Thyroid gland (tissue), 4 donors: ENCODE data around the gene THRB. TPM values are rescaled to one million over a fixed set of nuclear protein-coding genes. Genes with fewer than 3 reads are reported as not detected.

Experiments
- DNase-seq, 2 donors: peaks; one replicate each; pipeline ENCODE4 v3.0.0-alpha.2; 2019
- H3K27ac ChIP-seq, 3 donors: fragments of 200-600 bp; sonication (generic); 1 replicate in 2 of 3; 2 replicates in 1 of 3; pipeline ENCODE4 v1.5.1; 2016 to 2019; ENCODE audit warnings: mild to moderate bottlenecking in 1 of 3, moderate library complexity in 1 of 3
- H3K27me3 ChIP-seq: fragments of 200-600 bp; sonication (generic); one replicate; pipeline ENCODE4 v1.5.1; 2019
- H3K36me3 ChIP-seq, 2 donors: fragments of 200-600 bp; sonication (generic); one replicate each; pipeline ENCODE4 v1.5.1; 2016 to 2019
- H3K4me1 ChIP-seq, 2 donors: fragments of 200-600 bp; sonication (generic); one replicate each; pipeline ENCODE4 v1.5.1; 2017 to 2019
- H3K4me3 ChIP-seq, 3 donors: fragments of 200-600 bp; sonication (generic); replicated peaks in 1 of 3; 1 replicate in 2 of 3; 2 replicates in 1 of 3; pipeline ENCODE4 v1.5.1; 2016; ENCODE audit warnings: mild to moderate bottlenecking in 1 of 3
- H3K9me3 ChIP-seq: fragments of 200-600 bp; sonication (generic); one replicate; pipeline ENCODE4 v1.5.1; 2017
- CTCF ChIP-seq, 6 experiments: fragments of 200-600 bp in 3 of 6; fragments of 450-650 bp in 3 of 6; sonication (generic) in 3 of 6; IDR thresholded peaks; one replicate each; pipeline ENCODE4 v1.5.1; 2016 to 2019; ENCODE audit warnings: antibody characterized with exemption in 6 of 6, mild to moderate bottlenecking in 2 of 6, inconsistent platforms in 1 of 6, moderate library complexity in 1 of 6
- POLR2A ChIP-seq, 2 donors: fragments of 450-650 bp; IDR thresholded peaks; one replicate each; pipeline ENCODE4 v1.6.1; 2017; ENCODE audit warnings: antibody characterized with exemption in 2 of 2, mild to moderate bottlenecking in 2 of 2, moderate library complexity in 1 of 2
- WGBS, 2 donors: methylation state at CpG; one replicate each; pipeline ENCODE4 v1.1.5; 2017; 5-methylcytosine and 5-hydroxymethylcytosine counted together
- intact Hi-C: fragments of 100-400 bp; cut with DNase I; formaldehyde crosslinking; loops from one replicate; pipeline ENCODE4 v1.15.1; 2023
- total RNA-seq, 4 donors: library from RNA; depleted of rRNA; stranded (reverse); fragments of >200 nt; gene quantifications; one replicate each; pipeline ENCODE4 v1.2.3, GENCODE V29; 2016

THRB gene
- total RNA-seq, 4 donors from 2014 or later, result 11.1 to 33.2 (median 13.4) TPM

- intact Hi-C loops, result no loop called here
- no peak overlapping the region for H3K4me3 ChIP-seq
- TF ChIP-seq CTCF (IDR thresholded peaks at IDR 0.05), result no peak
- TF ChIP-seq POLR2A (IDR thresholded peaks at IDR 0.05), result no peak
- no peak overlapping the region for H3K27ac ChIP-seq
- no peaks in the 10 kb centered on the region for H3K4me1 ChIP-seq
- DNase-seq, result no peak
- 96 to 98% methylated on average over 1 of the region's 1 CpG for WGBS, 2 donors
- no peaks in the 10 kb centered on the region for H3K36me3 ChIP-seq
- no peaks in the 10 kb centered on the region for H3K9me3 ChIP-seq
- H3K27me3 ChIP-seq, result no peaks in the 10 kb centered on the region
These were observed 30.3 kb downstream of the THRB start for GRCh38 chr3:24464389-24464788.

DNA sequence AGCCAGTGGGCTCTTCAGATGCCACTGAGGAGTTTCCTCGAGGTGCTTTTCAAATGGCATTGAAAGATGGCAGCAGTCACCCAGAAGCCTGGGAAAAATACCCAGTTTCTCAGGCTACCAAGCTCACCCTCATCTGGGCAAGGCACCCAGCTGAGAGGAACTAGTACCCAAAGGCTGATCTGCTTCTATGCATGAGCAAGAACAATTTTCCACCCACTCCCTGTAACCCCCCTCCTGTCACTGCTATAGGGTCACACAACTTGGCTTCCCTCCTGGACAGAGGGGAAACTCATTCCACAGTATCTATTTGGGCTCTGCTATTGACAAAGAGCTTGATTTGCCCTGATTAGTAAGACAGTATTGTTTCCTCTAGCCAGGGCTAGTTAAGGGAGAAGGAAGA lies 31.9 kb downstream of the THRB start:
- Histone ChIP-seq H3K9me3 (no peaks in the 10 kb centered on the region), H3K27ac (no peak overlapping the region), H3K4me3 (no peak overlapping the region), H3K36me3 (no peaks in the 10 kb centered on the region), H3K4me1 (no peaks in the 10 kb centered on the region), H3K27me3 (no peaks in the 10 kb centered on the region)
- DNase-seq, result no peak
- no peak for TF ChIP-seq CTCF (IDR thresholded peaks at IDR 0.05)
- no peak for TF ChIP-seq POLR2A (IDR thresholded peaks at IDR 0.05)
- intact Hi-C loops, result no loop called here
- 56 to 67% methylated on average over 1 of the region's 1 CpG for WGBS, 2 donors

- 95 to 98% methylated on average over 2 of the region's 2 CpGs for WGBS, 2 donors
- no peak for DNase-seq
- H3K36me3 ChIP-seq, result no peaks in the 10 kb centered on the region
- no peaks in the 10 kb centered on the region for H3K4me1 ChIP-seq
- H3K9me3 ChIP-seq, result no peaks in the 10 kb centered on the region
- intact Hi-C loops, result no loop called here
- H3K27me3 ChIP-seq, result no peaks in the 10 kb centered on the region
- no peak for TF ChIP-seq POLR2A (IDR thresholded peaks at IDR 0.05)
- TF ChIP-seq CTCF (IDR thresholded peaks at IDR 0.05), result no peak
- H3K27ac ChIP-seq, result no peak overlapping the region
- no peak overlapping the region for H3K4me3 ChIP-seq
These were observed 33.7 kb downstream of the THRB start for GRCh38 chr3:24460974-24461373.

GRCh38 chr3:24457719-24458118 lies 36.9 kb downstream of the THRB start:
- DNase-seq, result no peak
- intact Hi-C loops, result no loop called here
- TF ChIP-seq CTCF (IDR thresholded peaks at IDR 0.05) (no peak), POLR2A (IDR thresholded peaks at IDR 0.05) (no peak)
- H3K4me3 ChIP-seq, result no peak overlapping the region
- 71 to 73% methylated on average over 2 of the region's 2 CpGs for WGBS, 2 donors
- no peaks in the 10 kb centered on the region for H3K4me1 ChIP-seq
- no peaks in the 10 kb centered on the region for H3K9me3 ChIP-seq
- H3K27me3 ChIP-seq, result no peaks in the 10 kb centered on the region
- H3K36me3 ChIP-seq, result no peaks in the 10 kb centered on the region
- H3K27ac ChIP-seq, result no peak overlapping the region

GRCh38 chr3:24454856-24455255 lies 39.8 kb downstream of the THRB start:
- Histone ChIP-seq H3K9me3 (no peaks in the 10 kb centered on the region), H3K27me3 (no peaks in the 10 kb centered on the region), H3K36me3 (no peaks in the 10 kb centered on the region), H3K4me1 (no peaks in the 10 kb centered on the region), H3K27ac (no peak overlapping the region), H3K4me3 (no peak overlapping the region)
- WGBS, 2 donors, result 64 to 93% methylated on average over 3 of the region's 3 CpGs
- no peak for DNase-seq
- no peak for TF ChIP-seq POLR2A (IDR thresholded peaks at IDR 0.05)
- no peak for TF ChIP-seq CTCF (IDR thresholded peaks at IDR 0.05)
- intact Hi-C loops, result no loop called here
